HCT116 (cell line): ENCODE results near the gene TBC1D19. TPM values are rescaled to one million over a fixed set of nuclear protein-coding genes. Genes with fewer than 3 reads are reported as not detected.

Source experiments
- ATAC-seq: fragments of 200-7000 bp; cut with Tn5 transposase; 2 replicates; pipeline ENCODE4 v1.9.1; 2020; ENCODE audit warnings: mild to moderate bottlenecking, moderate library complexity
- BruUV-seq: library from RNA; stranded (reverse); fragments of 400-500 nt; replicated peaks from 2 replicates; lab custom pipeline; 2021; lab: Mats Ljungman, UMichigan
- CTCF ChIA-PET: fragments of 300-600 bp; sonication (Branson Sonifier 250); formaldehyde crosslinking; loops from one replicate; lab custom pipeline; 2021; ENCODE audit warnings: antibody characterized with exemption; lab: Charles Lee
- POLR2A ChIA-PET: fragments of 300-600, 350-600 bp; sonication (Branson Sonifier 250); formaldehyde crosslinking; loops from one replicate; lab custom pipeline; 2021; ENCODE audit warnings: antibody characterized with exemption; lab: Charles Lee
- RAD21 ChIA-PET, 2 experiments: fragments of 300-600 bp; sonication (Branson Sonifier 250); formaldehyde crosslinking; loops; one replicate each; lab custom pipeline; 2023; ENCODE audit warnings: low total read pairs in 2 of 2; ENCODE audit not compliant: uncharacterized antibody in 2 of 2, unreplicated experiment in 2 of 2, low non-redundant PET in 1 of 2; lab: Charles Lee
- DNase-seq: peaks from one replicate; pipeline ENCODE4 v3.0.0-alpha.2; 2010; ENCODE audit warnings: low read depth, low spot score
- H2AFZ ChIP-seq: fragments of 200-600 bp; shearing (Covaris generic), sonication (generic); 2 replicates; pipeline ENCODE4 v1.6.1; 2017; ENCODE audit warnings: low read depth, mixed run types, mixed read lengths, antibody characterized with exemption, low read length; ENCODE audit not compliant: poor library complexity, severe bottlenecking
- H3K27ac ChIP-seq: 2 replicates; pipeline ENCODE4 v1.5.1; 2012; ENCODE audit warnings: low read depth, low read length
- H3K27me3 ChIP-seq: fragments of 200-600 bp; sonication (generic); 2 replicates; pipeline ENCODE4 v1.6.1; 2016; ENCODE audit warnings: mixed run types, low read length, mixed read lengths; ENCODE audit not compliant: insufficient read depth
- H3K36me3 ChIP-seq, 2 experiments: fragments of 200-500 bp in 1 of 2; fragments of 200-600 bp in 1 of 2; sonication (Bioruptor generic) in 1 of 2; sonication (generic) in 1 of 2; 2 replicates each; pipeline versions ENCODE4 v1.5.1 to v1.6.1; 2014 to 2016; ENCODE audit warnings: low read length in 2 of 2, inconsistent platforms in 1 of 2, mixed read lengths in 1 of 2, mixed run types in 1 of 2; ENCODE audit not compliant: insufficient read depth in 2 of 2, control insufficient read depth in 1 of 2
- H3K4me1 ChIP-seq, 2 experiments: fragments of 200-600 bp in 1 of 2; sonication (generic) in 1 of 2; 2 replicates each; pipeline versions ENCODE4 v1.5.1 to v1.6.1; 2012 to 2017; ENCODE audit warnings: low read length in 2 of 2, inconsistent platforms in 1 of 2, mild to moderate bottlenecking in 1 of 2, mixed read lengths in 1 of 2, mixed run types in 1 of 2, moderate library complexity in 1 of 2; ENCODE audit not compliant: insufficient read depth in 2 of 2, control insufficient read depth in 1 of 2
- H3K4me2 ChIP-seq: fragments of 200-600 bp; sonication (generic); 2 replicates; pipeline ENCODE4 v1.6.1; 2017; ENCODE audit warnings: mixed run types, low read length, mixed read lengths
- H3K4me3 ChIP-seq, 2 experiments: fragments of 200-600 bp in 1 of 2; sonication (generic) in 1 of 2; replicated peaks in 1 of 2; 2 replicates each; pipeline ENCODE4 v1.5.1; 2011 to 2016; ENCODE audit warnings: low read length in 2 of 2, control low read depth in 1 of 2, low read depth in 1 of 2, mild to moderate bottlenecking in 1 of 2, mixed read lengths in 1 of 2, mixed run types in 1 of 2
- H3K79me2 ChIP-seq: fragments of 200-600 bp; sonication (generic); 2 replicates; pipeline ENCODE4 v1.6.1; 2017; ENCODE audit warnings: mild to moderate bottlenecking, mixed run types, low read length, moderate library complexity, mixed read lengths; ENCODE audit not compliant: insufficient read depth
- H3K9ac ChIP-seq: fragments of 200-600 bp; sonication (generic); 2 replicates; pipeline ENCODE4 v1.6.1; 2016; ENCODE audit warnings: low read length, mixed read lengths
- H3K9me2 ChIP-seq: fragments of 200-600 bp; sonication (generic), shearing (Covaris generic); 2 replicates; pipeline ENCODE4 v1.6.1; 2017; ENCODE audit warnings: mixed run types, mild to moderate bottlenecking, moderate library complexity; ENCODE audit not compliant: insufficient read depth
- H3K9me3 ChIP-seq, 2 experiments: fragments of 200-500 bp in 1 of 2; fragments of 200-600 bp in 1 of 2; sonication (Bioruptor generic) in 1 of 2; sonication (generic) in 1 of 2; 2 replicates each; pipeline ENCODE4 v1.6.1; 2014 to 2017; ENCODE audit warnings: low read length in 2 of 2, mixed read lengths in 2 of 2, inconsistent platforms in 1 of 2, low read depth in 1 of 2, mild to moderate bottlenecking in 1 of 2, mixed run types in 1 of 2, moderate library complexity in 1 of 2; ENCODE audit not compliant: control insufficient read depth in 1 of 2, insufficient read depth in 1 of 2
- H4K20me1 ChIP-seq: fragments of 200-600 bp; sonication (generic), shearing (Covaris generic); 2 replicates; pipeline ENCODE4 v1.6.1; 2017; ENCODE audit warnings: mixed run types, mild to moderate bottlenecking, moderate library complexity; ENCODE audit not compliant: insufficient read depth
- ATF3 ChIP-seq: IDR thresholded peaks from 2 replicates; pipeline ENCODE4 v1.6.1; 2012
- EZH2phosphoT487 ChIP-seq: fragments of 200-600 bp; IDR thresholded peaks from 2 replicates; pipeline ENCODE4 v1.6.1; 2018; ENCODE audit warnings: antibody characterized with exemption, borderline replicate concordance
- POLR2AphosphoS5 ChIP-seq: IDR thresholded peaks from 2 replicates; pipeline ENCODE4 v1.6.1; 2011; ENCODE audit warnings: mild to moderate bottlenecking, low read depth, low read length, moderate library complexity
- RAD21 ChIP-seq: IDR thresholded peaks from 2 replicates; pipeline ENCODE4 v1.6.1; 2012; ENCODE audit warnings: low read depth, mild to moderate bottlenecking
- SP1 ChIP-seq: IDR thresholded peaks from 2 replicates; pipeline ENCODE4 v1.6.1; 2012; ENCODE audit warnings: low read depth
- TCF7L2 ChIP-seq: IDR thresholded peaks from 2 replicates; pipeline ENCODE4 v1.7.0; 2011; ENCODE audit warnings: borderline replicate concordance, inconsistent platforms; ENCODE audit not compliant: insufficient read depth, insufficient read length; ENCODE audit errors: extremely low read depth
- ZNF274 ChIP-seq: fragments of 200-500 bp; sonication (Bioruptor generic); IDR thresholded peaks from 2 replicates; pipeline ENCODE4 v1.6.1; 2014; ENCODE audit warnings: mild to moderate bottlenecking, low read depth, low read length, inconsistent platforms
- intact Hi-C: fragments of 100-400 bp; cut with micrococcal nuclease; formaldehyde crosslinking; loops from 2 replicates; pipeline ENCODE4 v1.10.0; 2022
- total RNA-seq: library from RNA; stranded (reverse); gene quantifications from one replicate; pipeline ENCODE4 v1.2.1, GENCODE V29; 2021; ENCODE audit not compliant: unreplicated experiment
- TF ChIP-seq, protein P1 (sequence below): IDR thresholded peaks from 2 replicates; pipeline ENCODE4 v1.6.1; 2012
- TF ChIP-seq, protein P2 (sequence below), 3 experiments: fragments of 200-600 bp in 1 of 3; sonication (generic) in 1 of 3; IDR thresholded peaks in 2 of 3; conservative IDR thresholded peaks in 1 of 3; 2 replicates each; pipeline ENCODE4 v1.5.1; 2012 to 2017; ENCODE audit warnings: low read depth in 2 of 3, low read length in 2 of 3, antibody characterized with exemption in 1 of 3, borderline replicate concordance in 1 of 3, control low read depth in 1 of 3, mild to moderate bottlenecking in 1 of 3, mixed read lengths in 1 of 3, mixed run types in 1 of 3, moderate library complexity in 1 of 3; ENCODE audit not compliant: insufficient read depth in 1 of 3

The TBC1D19 gene
- total RNA-seq, 1 experiment from 2014 or later, result 25.4 TPM

DNA sequence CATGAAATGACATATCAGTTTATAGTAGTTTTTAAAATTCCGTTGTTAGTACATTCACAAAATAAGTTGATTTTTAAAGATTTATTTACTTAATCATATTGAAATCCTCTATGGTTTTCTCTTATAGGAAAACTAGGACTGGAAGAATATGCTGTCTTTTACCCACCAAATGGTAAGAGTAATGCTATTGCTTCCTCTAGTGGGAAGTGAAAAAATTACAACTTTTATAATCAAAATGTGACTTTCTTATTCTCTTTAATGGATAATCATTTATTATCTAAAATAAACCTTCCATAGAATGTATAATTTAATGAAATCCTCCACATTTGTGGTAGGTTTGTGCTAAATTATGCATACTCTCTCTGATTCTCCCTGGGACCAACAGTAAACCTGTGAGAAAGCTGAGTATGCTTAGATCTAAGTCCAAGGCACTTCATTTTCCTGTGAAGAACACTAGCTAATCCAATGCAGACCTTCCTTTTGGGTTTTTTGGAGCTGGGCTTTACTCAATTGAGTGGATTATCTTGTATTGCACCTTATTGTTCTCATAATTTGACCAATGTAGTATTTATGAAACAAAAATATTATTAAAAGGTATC is 136.2 kb downstream of the TBC1D19 start:
- Histone ChIP-seq H2AFZ (no peak overlapping the region), H3K9ac (no peak overlapping the region), H3K36me3 (no peaks in the 10 kb centered on the region; a peak in 1 of 4 replicates), H3K4me2 (no peak overlapping the region), H3K79me2 (no peaks in the 10 kb centered on the region), H3K9me3 (no peaks in the 10 kb centered on the region), H3K4me1 (peaks cover 0 to 10% of the 10 kb centered on the region in 2 experiments; a peak in 2 of 4 replicates), H3K9me2 (no peaks in the 10 kb centered on the region), H3K4me3 (no peak overlapping the region), H3K27ac (no peak overlapping the region), H4K20me1 (no peaks in the 10 kb centered on the region), H3K27me3 (no peaks in the 10 kb centered on the region)
- TF ChIP-seq ZNF274 (no peak), TCF7L2 (no peak), RAD21 (peak; percentile 89), SP1 (no peak), POLR2AphosphoS5 (no peak), ATF3 (no peak), EZH2phosphoT487 (no peak)
- TF ChIP-seq, protein P1, sequence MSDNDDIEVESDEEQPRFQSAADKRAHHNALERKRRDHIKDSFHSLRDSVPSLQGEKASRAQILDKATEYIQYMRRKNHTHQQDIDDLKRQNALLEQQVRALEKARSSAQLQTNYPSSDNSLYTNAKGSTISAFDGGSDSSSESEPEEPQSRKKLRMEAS, result no peak
- TF ChIP-seq, protein P2, sequence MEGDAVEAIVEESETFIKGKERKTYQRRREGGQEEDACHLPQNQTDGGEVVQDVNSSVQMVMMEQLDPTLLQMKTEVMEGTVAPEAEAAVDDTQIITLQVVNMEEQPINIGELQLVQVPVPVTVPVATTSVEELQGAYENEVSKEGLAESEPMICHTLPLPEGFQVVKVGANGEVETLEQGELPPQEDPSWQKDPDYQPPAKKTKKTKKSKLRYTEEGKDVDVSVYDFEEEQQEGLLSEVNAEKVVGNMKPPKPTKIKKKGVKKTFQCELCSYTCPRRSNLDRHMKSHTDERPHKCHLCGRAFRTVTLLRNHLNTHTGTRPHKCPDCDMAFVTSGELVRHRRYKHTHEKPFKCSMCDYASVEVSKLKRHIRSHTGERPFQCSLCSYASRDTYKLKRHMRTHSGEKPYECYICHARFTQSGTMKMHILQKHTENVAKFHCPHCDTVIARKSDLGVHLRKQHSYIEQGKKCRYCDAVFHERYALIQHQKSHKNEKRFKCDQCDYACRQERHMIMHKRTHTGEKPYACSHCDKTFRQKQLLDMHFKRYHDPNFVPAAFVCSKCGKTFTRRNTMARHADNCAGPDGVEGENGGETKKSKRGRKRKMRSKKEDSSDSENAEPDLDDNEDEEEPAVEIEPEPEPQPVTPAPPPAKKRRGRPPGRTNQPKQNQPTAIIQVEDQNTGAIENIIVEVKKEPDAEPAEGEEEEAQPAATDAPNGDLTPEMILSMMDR (IDR thresholded peaks at IDR 0.05 in 2 of 3, conservative IDR thresholded peaks at IDR 0.05 in 1 of 3; ENCODE audit: borderline replicate concordance in 1 of 3, insufficient read depth in 1 of 3, low read depth in 2 of 3, low read length in 2 of 3), result peak; percentile 47 to 86 (median 76); a peak in 5 of 6 replicates
- BruUV-seq, result no TSS peak
- RAD21 ChIA-PET, result interaction anchor here in 1 of 2 experiments (0.6 kb wide), 1 partner anchor 302 kb away, joined by 3 read pairs; no protein-coding TSS in a partner anchor
- DNase-seq, result peak; percentile 8
- no peak for ATAC-seq
- POLR2A ChIA-PET, result no interaction called here
- intact Hi-C loops, result loop anchor here (2.0 to 5.0 kb wide), 4 partner anchors 261 to 658 kb away; no protein-coding TSS in a partner anchor
- CTCF ChIA-PET, result interaction anchor here (0.9 to 2.6 kb wide), 3 partner anchors 131 to 390 kb away, joined by 3 to 10 read pairs (median 4); no protein-coding TSS in a partner anchor
